ENCODE results near the gene GNMT.

GNMT gene

DNA sequence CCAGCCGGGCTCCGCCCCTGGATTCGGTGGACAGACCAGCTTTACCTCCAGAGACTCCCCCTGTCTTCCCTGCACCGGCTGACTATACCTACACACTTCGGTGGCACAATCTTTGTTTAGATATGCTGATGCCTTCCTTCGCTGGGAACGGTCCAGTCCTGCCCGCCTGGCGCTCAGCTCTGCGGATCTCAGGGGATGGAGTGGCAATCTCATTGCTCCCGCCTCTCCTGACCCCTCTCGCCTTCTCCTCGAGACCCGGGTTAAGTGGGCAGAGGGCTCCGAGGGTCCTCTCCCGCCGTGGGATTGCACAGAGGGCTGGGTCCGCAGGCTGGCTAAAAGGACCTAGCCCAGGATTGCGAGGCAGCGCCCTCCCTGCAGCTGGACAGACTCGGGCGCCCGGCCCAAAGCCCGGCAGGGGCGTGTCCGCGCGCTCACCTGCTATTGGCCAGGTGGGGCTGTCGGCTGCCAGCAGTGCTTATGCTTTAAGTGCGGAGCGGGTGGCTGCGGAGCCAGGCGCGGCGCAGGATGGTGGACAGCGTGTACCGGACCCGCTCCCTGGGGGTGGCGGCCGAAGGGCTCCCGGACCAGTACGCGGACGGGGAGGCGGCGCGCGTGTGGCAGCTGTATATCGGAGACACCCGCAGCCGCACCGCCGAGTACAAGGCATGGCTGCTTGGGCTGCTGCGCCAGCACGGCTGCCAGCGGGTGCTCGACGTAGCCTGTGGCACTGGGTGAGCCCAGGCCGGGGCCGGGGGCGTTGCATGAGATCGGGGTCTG is at the start of gene GNMT:
Gene GNMT (plus strand): TSS at position 512 of the 777 bp plus-strand sequence. CDS start 14 bp downstream, at position 526.
- DNase-seq (ENCODE audit: low read depth): no peak
- TF ChIP-seq, protein P1, sequence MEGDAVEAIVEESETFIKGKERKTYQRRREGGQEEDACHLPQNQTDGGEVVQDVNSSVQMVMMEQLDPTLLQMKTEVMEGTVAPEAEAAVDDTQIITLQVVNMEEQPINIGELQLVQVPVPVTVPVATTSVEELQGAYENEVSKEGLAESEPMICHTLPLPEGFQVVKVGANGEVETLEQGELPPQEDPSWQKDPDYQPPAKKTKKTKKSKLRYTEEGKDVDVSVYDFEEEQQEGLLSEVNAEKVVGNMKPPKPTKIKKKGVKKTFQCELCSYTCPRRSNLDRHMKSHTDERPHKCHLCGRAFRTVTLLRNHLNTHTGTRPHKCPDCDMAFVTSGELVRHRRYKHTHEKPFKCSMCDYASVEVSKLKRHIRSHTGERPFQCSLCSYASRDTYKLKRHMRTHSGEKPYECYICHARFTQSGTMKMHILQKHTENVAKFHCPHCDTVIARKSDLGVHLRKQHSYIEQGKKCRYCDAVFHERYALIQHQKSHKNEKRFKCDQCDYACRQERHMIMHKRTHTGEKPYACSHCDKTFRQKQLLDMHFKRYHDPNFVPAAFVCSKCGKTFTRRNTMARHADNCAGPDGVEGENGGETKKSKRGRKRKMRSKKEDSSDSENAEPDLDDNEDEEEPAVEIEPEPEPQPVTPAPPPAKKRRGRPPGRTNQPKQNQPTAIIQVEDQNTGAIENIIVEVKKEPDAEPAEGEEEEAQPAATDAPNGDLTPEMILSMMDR (IDR thresholded peaks at IDR 0.05; ENCODE audit: low read depth, low read length, missing control alignments): no peak
- peak within 1 kb of the TSS; percentile 36 for H3K4me3 ChIP-seq (ENCODE audit: low read depth, low read length)

DNA sequence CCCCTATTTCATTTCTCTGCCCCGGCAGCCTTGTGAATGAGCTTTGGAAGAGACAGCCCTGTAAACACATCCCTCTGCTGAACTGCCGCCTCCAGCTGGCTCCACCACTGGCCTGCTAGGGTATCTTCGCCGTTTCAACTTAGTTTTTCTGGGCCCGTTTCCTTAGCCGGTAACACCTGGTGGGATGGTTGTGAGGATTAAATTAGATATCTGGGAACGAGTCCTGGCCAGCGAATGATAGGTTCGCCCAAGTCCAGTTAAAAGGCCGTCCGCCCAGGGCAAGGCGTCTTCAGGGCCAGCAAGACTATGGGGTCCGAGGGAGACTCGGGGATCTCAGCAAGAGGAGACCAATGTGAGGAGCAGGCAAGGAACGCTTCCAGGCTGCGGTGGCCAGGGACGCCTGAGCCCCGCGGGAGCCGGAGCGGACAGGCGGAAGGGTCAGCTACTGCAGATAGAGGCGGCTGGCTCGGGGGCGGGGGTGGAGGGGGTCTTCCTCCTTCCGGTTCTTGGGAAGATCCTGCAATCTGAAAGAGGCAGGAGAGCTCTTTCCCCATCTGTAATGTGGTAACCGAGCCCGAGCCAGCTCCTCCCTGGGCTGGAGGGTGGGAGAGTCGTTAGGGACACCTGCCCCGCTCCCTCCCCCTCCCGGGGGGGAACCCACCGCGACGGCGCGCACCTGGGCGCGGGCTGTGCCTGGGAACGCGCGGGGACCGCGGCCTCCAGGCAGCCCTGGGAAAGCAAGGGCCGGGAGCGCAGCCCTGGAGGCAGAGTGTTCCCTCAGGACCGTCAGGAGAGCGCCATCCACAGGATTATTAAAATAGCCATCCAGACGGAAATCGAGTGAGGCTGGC is 49.2 kb upstream of the GNMT start:
- H3K4me3 ChIP-seq (ENCODE audit: low read depth, low read length): no peak overlapping the region

DNA sequence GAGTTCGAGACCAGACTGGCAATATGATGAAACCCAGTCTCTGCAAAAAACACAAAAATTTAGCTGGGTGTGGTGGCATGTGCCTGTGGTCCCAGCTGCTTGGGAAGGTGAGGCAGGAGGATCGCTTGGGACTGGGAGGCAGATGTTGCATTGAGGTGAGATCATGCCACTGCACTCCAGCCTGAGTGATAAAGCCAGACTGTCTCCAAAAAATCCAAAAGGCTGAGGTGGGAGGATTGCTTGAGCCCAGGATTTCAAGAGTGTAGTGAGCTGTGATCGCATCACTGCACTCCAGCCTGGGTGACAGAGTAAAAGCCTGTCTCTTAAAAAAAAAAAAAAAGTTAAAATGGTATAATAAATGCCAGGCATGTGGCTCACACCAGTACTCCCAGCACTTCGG is 46.0 kb upstream of the GNMT start:
- no peak overlapping the region for H3K4me3 ChIP-seq (ENCODE audit: low read depth, low read length)
- TF ChIP-seq, protein P1 (IDR thresholded peaks at IDR 0.05; ENCODE audit: low read depth, low read length, missing control alignments): no peak
- no peak for DNase-seq (ENCODE audit: low read depth)

More for the DNA sequence above, 49.2 kb upstream of the GNMT start:
- no peak for DNase-seq (ENCODE audit: low read depth)
- TF ChIP-seq, protein P1 (IDR thresholded peaks at IDR 0.05; ENCODE audit: low read depth, low read length, missing control alignments): no peak

- no peak within 1 kb of the TSS for H3K4me3 ChIP-seq (ENCODE audit: low read depth, low read length)
- TF ChIP-seq, protein P1 (IDR thresholded peaks at IDR 0.05; ENCODE audit: low read depth, low read length, missing control alignments): no peak
- no peak for DNase-seq (ENCODE audit: low read depth)
Measured at GRCh38 chr6:42915732-42916131, 44.8 kb upstream of the GNMT start, which contains the start of gene PTCRA. PTCRA (plus strand) TSS chr6:42916053; CDS start chr6:42916070, 17 bp downstream.

DNA sequence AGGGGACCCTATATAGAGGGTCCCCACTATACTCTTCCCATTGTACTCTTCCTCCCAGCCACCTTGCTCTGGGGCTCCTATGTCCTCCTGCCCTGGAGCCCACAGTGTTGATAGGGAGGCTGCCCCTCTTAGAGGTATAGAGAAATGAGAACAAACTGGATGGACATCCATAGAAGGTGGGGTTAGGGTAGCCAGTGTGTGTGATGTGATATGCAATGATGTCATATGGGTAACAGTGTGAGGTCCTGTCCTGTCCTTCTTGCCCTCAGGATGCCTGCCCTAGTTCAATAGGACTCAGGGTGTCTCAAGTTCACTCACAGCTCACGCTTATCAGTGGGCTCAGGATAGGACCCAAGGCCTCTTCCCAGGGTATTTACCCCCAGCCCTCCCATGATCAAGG is 44.3 kb upstream of the GNMT start:
- TF ChIP-seq, protein P1 (IDR thresholded peaks at IDR 0.05; ENCODE audit: low read depth, low read length, missing control alignments): no peak
- DNase-seq (ENCODE audit: low read depth): no peak
- H3K4me3 ChIP-seq (ENCODE audit: low read depth, low read length): no peak overlapping the region

- DNase-seq (ENCODE audit: low read depth): no peak
- no peak overlapping the region for H3K4me3 ChIP-seq (ENCODE audit: low read depth, low read length)
- TF ChIP-seq, protein P1 (IDR thresholded peaks at IDR 0.05; ENCODE audit: low read depth, low read length, missing control alignments): no peak
Measured at GRCh38 chr6:42921801-42922200, 38.8 kb upstream of the GNMT start.

All from GM12864 (cell line).